ENCODE data around the gene ZNF48.
A peak's percentile ranks its signal among the peaks of the same experiment; 100 is the strongest.

Gene ZNF48

GRCh38 chr16:30358990-30359870 lies 36.0 kb upstream of the ZNF48 start:
- no peak for DNase-seq

GRCh38 chr16:30359871-30360170 lies 35.4 kb upstream of the ZNF48 start:
- no peak for DNase-seq

- DNase-seq: no peak
Observed at GRCh38 chr16:30361180-30361579, 34.0 kb upstream of the ZNF48 start.

- DNase-seq: no peak
Observed at GRCh38 chr16:30365200-30365599, 30.0 kb upstream of the ZNF48 start.

DNA sequence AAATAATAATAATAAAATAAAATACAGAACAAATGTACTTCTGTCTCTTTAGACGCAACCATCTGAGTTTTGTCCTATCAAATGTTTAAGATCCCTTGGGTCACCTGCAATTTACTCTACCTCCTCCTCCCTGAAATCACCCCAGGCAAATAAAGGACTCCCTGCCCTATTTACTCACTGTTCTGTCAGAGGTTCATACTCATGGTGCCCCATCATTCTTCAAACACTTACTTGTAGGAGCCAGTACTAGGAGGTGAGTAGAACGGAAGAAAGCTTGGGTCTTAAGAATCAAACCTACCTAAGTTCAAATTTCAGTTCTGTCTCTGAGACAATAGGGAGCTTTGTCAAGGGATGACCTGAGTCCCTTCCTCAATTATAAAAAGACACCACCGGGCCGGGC lies 28.7 kb upstream of the ZNF48 start:
- no peak for DNase-seq

- no peak for DNase-seq
Observed at GRCh38 chr16:30367349-30368009, 27.7 kb upstream of the ZNF48 start.

- no peak for DNase-seq
Observed at GRCh38 chr16:30368122-30368791, 27.0 kb upstream of the ZNF48 start.

DNA sequence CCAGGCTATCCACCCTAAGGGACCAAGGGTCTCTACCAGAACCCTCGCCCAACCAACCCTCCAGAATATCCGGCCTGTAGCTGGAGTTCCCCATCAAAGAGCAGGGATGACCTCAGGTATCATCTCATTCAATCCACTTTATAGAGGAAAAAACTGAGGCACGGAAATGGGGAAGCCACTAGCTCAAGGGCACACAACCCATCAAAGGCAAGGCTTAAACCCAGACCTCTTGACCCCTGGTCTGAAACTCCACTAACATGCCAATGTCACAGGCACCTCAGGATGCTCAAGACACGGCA lies 26.5 kb upstream of the ZNF48 start:
- DNase-seq: no peak

DNA sequence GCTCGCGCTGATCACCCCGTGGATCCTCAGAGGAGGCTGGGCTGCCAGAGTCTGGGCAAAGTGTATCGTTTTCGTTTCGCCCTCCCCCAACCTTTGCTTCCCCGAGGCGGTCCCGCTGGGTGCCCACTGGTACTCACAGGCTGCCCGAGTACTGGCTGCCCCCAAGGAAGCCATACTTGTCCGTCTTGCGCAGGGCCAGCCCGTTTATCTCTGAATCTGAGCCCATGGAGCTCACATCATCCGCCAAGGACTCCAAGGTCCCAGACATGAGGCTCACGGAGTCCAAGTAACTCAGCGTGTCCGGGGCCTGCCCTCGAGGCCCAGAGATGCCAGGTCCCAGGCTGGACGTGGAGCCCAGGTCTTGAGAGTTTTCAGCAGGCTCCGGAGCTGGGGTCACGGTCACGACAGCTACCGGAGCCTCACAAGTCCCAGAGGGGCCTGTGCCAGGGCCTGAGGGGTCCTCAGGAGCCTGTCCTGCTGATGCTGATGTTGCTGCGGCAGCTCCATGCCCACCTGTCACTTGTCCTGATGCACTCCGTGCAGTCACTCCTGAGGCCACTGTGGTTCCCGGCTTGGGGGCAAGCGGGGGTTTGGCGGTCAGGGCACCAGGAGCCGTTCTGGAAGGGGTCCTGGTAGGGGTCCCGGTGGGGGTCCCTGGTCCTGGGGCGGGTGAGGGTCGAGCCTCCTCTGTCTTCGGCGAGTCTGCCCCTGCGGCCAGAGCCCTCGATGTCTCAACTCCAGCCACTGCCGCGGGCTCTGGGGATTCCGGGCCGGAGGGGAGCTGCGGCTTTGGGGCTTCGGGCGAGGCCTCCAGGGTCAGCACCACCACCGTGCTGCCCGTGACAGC lies 25.9 kb upstream of the ZNF48 start:
- DNase-seq: no peak

DNA sequence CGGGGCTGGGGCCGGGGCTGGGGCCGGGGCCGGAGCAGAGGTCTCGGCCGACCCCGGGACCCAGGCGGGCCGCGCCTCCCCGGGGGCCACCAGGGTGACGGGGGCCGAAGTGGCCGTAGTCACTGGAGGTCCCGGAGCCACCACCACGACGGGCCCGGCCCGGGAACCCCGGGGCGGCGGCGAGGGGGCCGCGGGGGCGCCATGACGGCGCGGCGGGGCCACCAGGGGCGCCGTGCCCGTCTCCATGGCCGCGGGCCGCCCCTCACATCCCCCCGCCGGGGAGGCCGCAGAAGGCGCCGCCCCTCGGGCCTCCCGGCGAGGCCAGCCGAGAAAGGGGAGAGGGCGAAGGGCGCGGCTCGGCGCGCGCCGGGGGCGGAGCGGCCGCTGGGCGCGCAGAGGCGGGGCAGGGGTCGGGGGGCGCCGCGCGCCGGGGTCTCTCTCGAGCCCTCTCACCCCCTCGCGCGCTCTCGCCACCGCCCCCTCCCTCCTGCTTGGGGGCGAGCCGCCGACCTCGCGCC lies 25.2 kb upstream of the ZNF48 start:
- DNase-seq: no peak

- peak; percentile 100 for DNase-seq
Observed at GRCh38 chr16:30370456-30371247, 24.6 kb upstream of the ZNF48 start, which contains the start of gene TBC1D10B. Gene TBC1D10B (minus strand): TSS chr16:30370494. CDS start chr16:30370183, 311 bp downstream.

DNA sequence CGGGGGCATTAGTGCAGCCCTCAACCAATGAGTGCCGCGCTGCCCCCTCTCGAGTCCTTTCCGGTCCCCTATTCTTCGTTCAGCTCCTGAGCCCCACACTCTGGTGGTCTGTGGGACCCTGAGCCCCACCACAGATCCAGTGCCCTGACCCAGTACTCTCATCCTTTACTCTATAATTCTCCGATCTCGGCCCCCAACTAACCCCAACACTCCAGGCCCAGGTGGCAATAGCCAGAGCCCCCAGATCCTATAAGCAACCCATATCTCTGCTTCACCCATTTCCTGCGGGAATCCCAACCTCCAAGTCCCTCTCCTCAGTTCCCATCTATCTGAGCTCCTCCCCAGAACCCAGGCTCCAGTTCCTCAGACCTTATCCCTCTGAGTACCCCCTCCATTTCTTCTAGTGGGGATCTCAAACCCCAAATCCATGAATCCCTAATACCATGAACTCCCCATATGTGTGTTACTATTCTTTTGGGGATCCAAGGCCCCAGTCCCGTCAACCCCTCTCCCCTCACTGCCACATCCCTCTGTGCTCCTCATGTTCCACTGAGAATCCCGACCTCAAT lies 23.9 kb upstream of the ZNF48 start:
- no peak for DNase-seq

DNA sequence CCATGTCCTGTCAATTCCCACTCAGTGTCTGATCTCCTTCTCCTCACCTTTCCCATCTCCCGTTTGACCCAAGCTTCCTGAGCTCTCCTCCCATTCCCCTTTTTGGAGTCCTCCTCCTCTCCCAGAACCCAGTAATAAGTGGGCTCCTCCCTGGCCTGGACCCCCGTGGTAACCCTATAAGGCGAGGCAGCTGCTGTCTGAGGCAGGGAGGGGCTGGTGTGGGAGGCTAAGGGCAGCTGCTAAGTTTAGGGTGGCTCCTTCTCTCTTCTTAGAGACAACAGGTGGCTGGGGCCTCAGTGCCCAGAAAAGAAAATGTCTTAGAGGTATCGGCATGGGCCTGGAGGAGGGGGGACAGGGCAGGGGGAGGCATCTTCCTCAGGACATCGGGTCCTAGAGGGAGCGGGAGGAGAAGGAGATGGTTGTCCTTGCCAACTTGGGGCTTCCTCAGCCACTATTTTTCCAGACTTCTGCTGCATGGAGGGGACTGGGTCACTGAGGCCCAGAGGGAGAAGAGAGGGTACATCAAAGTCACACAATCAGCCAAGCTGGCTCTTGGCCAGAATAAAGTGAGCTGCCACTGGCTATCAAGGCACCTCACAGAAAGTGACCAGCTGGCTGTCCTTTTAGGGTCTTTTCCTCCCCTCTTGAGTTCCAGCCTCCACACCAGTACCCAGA lies 23.0 kb upstream of the ZNF48 start:
- DNase-seq: no peak

DNA sequence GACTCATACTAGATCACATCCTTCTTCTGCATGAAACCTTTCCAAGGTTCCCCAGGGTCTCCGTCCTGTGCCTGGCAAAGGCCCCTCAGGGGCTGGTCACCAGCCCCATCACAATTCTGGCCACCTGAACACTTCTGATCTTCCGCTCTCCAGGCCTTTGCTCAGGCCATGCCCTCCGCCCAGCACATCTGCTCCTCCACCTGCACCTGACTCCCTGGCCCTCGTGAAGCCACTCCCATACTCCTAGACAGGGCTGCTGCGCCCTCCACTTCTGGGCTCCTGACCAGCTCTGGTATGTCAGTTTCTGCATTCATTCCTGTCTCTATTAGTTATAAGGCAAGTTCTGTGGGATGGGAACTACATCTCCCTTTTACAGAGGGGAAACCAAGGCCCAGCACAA lies 22.5 kb upstream of the ZNF48 start:
- DNase-seq: no peak

DNA sequence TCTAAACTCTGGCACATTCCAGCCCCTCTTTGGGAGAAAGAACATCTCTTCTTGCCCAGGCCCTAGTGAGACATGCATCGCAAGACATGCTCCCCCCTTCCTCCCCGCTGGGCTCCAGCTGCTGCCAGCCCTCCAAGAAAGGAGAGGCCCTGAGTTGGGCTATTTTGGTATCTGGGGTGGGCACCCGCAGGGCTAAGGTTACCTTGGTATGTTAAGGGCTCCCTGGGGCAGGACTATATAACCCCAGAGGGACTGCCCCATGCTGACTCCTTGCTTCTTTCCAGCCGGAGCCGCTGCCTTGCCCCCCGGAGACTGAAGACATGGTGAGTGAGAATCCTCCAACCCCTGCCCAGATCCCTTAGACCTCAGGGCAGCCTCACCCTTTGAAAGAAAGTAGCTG lies 20.7 kb upstream of the ZNF48 start, which contains the start of gene MYL11:
Gene MYL11 (plus strand): TSS at position 265 of the 400 bp plus-strand sequence. CDS start 56 bp downstream, at position 321.
- DNase-seq: no peak

DNA sequence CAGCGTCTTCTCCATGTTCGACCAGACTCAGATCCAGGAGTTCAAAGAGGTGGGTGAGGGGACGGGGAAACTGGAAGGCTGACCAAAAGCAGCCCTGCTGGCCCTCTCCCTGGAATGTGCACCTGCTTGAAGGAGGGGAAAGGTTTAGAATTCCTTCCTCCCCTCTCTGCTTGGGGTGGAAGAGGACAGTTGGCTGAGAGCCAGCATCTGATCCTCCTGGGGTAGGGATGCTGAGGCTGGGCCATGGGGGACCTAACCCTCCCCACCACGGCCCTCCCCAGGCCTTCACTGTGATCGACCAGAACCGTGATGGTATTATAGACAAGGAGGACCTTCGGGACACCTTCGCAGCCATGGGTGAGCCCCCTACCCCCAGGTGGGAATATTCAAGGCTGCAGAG lies 19.4 kb upstream of the ZNF48 start:
- no peak for DNase-seq

- DNase-seq: no peak
Observed at GRCh38 chr16:30376461-30376902, 18.7 kb upstream of the ZNF48 start.

DNA sequence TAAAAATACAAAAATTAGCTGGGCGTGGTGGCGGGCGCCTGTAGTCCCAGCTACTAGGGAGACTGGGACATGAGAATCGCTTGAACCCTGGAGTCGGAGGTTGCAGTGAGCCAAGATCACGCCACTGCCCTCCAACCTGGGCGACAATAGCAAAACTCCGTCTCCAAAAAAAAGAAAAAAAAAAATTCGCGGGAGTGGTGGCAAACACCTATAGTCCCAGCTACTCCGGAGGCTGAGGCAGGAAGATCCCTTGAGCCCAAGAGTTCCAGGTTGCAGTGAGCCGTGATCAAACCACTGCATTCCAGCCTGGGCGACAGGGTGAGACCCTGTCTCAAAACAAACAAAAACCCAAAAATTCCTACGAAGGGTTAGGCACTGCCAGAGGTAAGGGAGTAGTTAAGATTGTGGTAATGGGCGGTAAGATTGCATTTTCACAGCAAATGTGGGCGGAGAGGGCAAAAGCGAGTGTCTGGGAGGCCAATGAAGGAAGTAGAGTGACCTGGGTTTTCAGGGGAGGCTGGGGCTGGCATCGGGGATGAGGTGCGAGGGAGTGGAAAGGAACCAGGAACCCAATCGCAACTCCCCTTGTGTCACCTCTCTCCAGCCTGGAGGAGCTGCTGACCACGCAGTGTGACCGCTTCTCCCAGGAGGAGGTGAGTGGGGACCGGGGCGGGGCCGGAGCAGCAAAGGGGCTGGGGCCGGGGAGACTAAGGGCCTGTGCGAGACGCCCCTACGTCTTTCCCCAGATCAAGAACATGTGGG lies 18.0 kb upstream of the ZNF48 start:
- DNase-seq: no peak

DNA sequence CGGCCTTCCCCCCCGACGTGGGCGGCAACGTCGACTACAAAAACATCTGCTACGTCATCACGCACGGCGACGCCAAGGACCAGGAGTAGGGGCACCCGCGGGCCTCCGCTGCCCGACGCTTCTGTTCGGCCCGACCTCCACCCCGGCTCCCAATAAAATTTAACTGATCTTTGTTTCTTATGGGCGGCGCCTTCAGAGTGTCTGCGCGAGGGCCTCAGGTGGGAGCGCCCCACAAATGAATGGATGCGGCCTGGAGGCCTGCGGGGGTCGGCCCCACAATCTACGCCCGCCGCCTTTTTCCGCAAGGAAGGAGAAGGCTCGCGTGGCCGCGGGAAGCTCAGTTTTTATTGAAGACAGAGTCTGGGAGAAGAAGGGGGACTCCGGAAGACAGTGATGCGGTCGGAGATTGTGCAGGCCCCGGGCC lies 17.4 kb upstream of the ZNF48 start:
- DNase-seq: peak; percentile 90
